CD4-positive, alpha-beta memory T cell (primary cell): Measurements from ENCODE around the gene MIPEP. TPM values are rescaled to one million over a fixed set of nuclear protein-coding genes. Genes with fewer than 3 reads are reported as not detected.
A peak's percentile ranks its signal among the peaks of the same experiment; 100 is the strongest.

Experiments
- CTCF ChIA-PET: fragments of 350-600 bp; sonication (Branson Sonifier 250); formaldehyde crosslinking; loops from one replicate; lab custom pipeline; 2021; ENCODE audit warnings: inconsistent platforms; ENCODE audit not compliant: partially characterized antibody; lab: Charles Lee
- POLR2A ChIA-PET: fragments of 350-600 bp; sonication (Branson Sonifier 250); formaldehyde crosslinking; loops from one replicate; lab custom pipeline; 2021; ENCODE audit not compliant: partially characterized antibody; lab: Charles Lee
- DNase-seq, 5 donors: peaks; one replicate each; pipeline versions ENCODE4 v3.0.0 to v3.0.0-alpha.2; 2020 to 2022; ENCODE audit warnings: mixed read lengths in 1 of 5
- H3K27ac ChIP-seq: one replicate; pipeline ENCODE4 v1.7.0; 2013; ENCODE audit warnings: low read depth, low read length
- H3K27me3 ChIP-seq: 2 replicates; pipeline ENCODE4 v1.7.0; 2013; ENCODE audit warnings: mild to moderate bottlenecking, low read length, moderate library complexity; ENCODE audit not compliant: insufficient read depth
- H3K36me3 ChIP-seq: 2 replicates; pipeline ENCODE4 v1.7.0; 2013; ENCODE audit warnings: mild to moderate bottlenecking, low read length, moderate library complexity; ENCODE audit not compliant: insufficient read depth
- H3K4me1 ChIP-seq: 2 replicates; pipeline ENCODE4 v1.7.0; 2013; ENCODE audit warnings: mild to moderate bottlenecking, low read length, moderate library complexity; ENCODE audit not compliant: insufficient read depth
- H3K4me3 ChIP-seq, 2 donors: one replicate each; pipeline ENCODE4 v1.7.0; 2013; ENCODE audit warnings: low read length in 2 of 2, mild to moderate bottlenecking in 1 of 2
- H3K9me3 ChIP-seq, 2 donors: one replicate each; pipeline ENCODE4 v1.7.0; 2013; ENCODE audit warnings: low read length in 2 of 2, control low read depth in 1 of 2; ENCODE audit not compliant: control insufficient read depth in 1 of 2
- H3K27ac Mint-ChIP-seq, 7 donors: one replicate each; pipeline ENCODE4 v1.8.0; 2020 to 2021; ENCODE audit warnings: mixed read lengths in 7 of 7, mild to moderate bottlenecking in 6 of 7, inconsistent platforms in 3 of 7, moderate library complexity in 3 of 7
- H3K27me3 Mint-ChIP-seq, 2 donors: one replicate each; pipeline ENCODE4 v1.8.0; 2020 to 2021; ENCODE audit warnings: mixed read lengths in 2 of 2
- H3K36me3 Mint-ChIP-seq, 2 donors: one replicate each; pipeline ENCODE4 v1.8.0; 2020 to 2021; ENCODE audit warnings: mixed read lengths in 2 of 2, inconsistent platforms in 1 of 2, mild to moderate bottlenecking in 1 of 2
- H3K4me1 Mint-ChIP-seq, 4 donors: one replicate each; pipeline ENCODE4 v1.8.0; 2020 to 2021; ENCODE audit warnings: mixed read lengths in 4 of 4, mild to moderate bottlenecking in 1 of 4
- H3K4me3 Mint-ChIP-seq, 8 donors: one replicate each; pipeline ENCODE4 v1.8.0; 2020 to 2021; ENCODE audit warnings: mixed read lengths in 8 of 8, mild to moderate bottlenecking in 7 of 8, moderate library complexity in 6 of 8, inconsistent platforms in 3 of 8
- H3K9me3 Mint-ChIP-seq, 8 donors: one replicate each; pipeline ENCODE4 v1.8.0; 2020 to 2021; ENCODE audit warnings: mixed read lengths in 8 of 8, mild to moderate bottlenecking in 5 of 8, inconsistent platforms in 3 of 8, moderate library complexity in 1 of 8
- intact Hi-C: fragments of 100-400 bp; cut with micrococcal nuclease; formaldehyde crosslinking; loops from one replicate; pipeline ENCODE4 v1.15.1; 2023
- polyA plus RNA-seq, 2 donors: library from polyadenylated mRNA; unstranded; fragments of 300-500 nt; fragmentation: Illumina TruSeq; gene quantifications; one replicate each; pipeline ENCODE4 v1.2.3, GENCODE V29; 2021
- total RNA-seq, 2 experiments: library from RNA; stranded (reverse); gene quantifications; one replicate each; pipeline ENCODE4 v1.2.3, GENCODE V29; 2021

The MIPEP gene
- total and polyA plus RNA-seq, 4 experiments from 2014 or later: 8.8 to 16.4 (median 12.2) TPM

DNA sequence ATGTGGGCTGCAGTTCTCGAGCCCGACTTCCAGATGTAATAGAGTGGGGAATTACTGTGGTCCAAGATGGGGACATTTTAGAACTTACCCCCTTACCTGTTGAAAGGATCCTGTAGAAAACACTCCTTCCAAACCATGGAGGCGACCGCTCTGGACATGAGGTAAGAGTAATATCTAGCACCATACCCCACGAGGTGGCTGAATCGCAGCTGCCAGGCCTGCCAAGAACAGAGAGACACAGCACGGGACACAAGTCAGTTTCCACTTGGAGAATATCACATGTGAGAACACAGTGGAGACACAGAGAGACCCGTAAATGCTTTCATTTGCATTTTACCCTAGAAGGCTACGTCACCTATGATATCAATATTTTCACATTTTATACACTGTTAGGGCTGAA is 129.2 kb downstream of the MIPEP start:
- H3K27me3 Mint-ChIP-seq: no peaks in the 10 kb centered on the region
- ChIA-PET CTCF (no interaction called here), POLR2A (no interaction called here)
- peaks cover 5% of the 10 kb centered on the region for H3K4me1 ChIP-seq
- H3K4me1 Mint-ChIP-seq: peaks cover 4 to 13% (median 4%) of the 10 kb centered on the region in 4 donors
- no peaks in the 10 kb centered on the region for H3K9me3 ChIP-seq
- DNase-seq: no peak
- H3K27ac Mint-ChIP-seq: no peak overlapping the region
- intact Hi-C loops: loop anchor here (10.0 kb wide), 1 partner anchor 185 kb away; the partner anchor contains the start of gene TNFRSF19
- H3K4me3 Mint-ChIP-seq: no peak overlapping the region
- H3K36me3 Mint-ChIP-seq: peaks cover 7 to 12% of the 10 kb centered on the region in 2 donors
- H3K27me3 ChIP-seq: no peaks in the 10 kb centered on the region
- no peak overlapping the region for H3K27ac ChIP-seq
- no peak overlapping the region for H3K4me3 ChIP-seq
- H3K9me3 Mint-ChIP-seq: peaks cover 0 to 2% (median 0%) of the 10 kb centered on the region in 8 donors
- H3K36me3 ChIP-seq: no peaks in the 10 kb centered on the region

DNA sequence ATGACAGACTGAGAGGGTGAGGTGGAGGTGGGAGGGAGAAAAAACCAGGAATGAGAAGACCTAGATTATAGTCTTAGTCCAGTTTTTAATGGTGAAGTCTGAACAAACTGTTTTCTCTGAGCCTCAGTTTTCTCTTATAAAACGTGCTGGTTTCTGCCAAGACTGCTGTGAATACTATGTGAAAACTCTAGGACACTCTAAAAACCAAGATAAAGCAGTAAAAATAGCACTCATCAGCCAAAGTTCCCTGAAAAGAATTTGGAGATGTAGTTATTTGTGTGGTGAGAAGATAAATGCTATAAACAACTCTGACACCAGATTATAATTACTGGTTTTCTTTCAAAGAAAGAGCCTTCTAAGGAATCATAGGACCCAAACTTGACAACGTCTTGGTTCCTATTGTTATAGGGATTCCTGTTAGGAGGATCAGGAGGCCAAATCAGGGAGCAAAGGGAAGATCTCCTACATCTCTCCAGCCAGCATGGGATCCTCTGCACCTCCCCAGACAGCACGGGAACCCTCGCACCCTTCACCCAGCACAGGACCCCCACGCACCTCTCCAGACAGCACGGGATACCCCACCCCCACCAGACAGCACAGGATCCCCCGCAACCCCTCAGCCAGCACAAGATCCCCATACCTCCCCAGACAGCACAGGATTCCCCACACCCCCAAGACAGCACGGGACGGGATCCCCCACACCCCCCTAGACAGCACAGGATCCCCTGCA is 130.2 kb downstream of the MIPEP start:
- intact Hi-C loops: loop anchor here (10.0 kb wide), 1 partner anchor 184 kb away; the partner anchor contains the start of gene TNFRSF19
- H3K27ac ChIP-seq: no peak overlapping the region
- H3K36me3 Mint-ChIP-seq: peaks cover 7 to 15% of the 10 kb centered on the region in 2 donors
- H3K27me3 ChIP-seq: no peaks in the 10 kb centered on the region
- peaks cover 12% of the 10 kb centered on the region for H3K4me1 ChIP-seq
- no peak overlapping the region for H3K4me3 ChIP-seq
- peaks cover 8 to 24% (median 11%) of the 10 kb centered on the region in 4 donors for H3K4me1 Mint-ChIP-seq
- no peaks in the 10 kb centered on the region for H3K27me3 Mint-ChIP-seq
- peaks cover 0 to 2% (median 0%) of the 10 kb centered on the region in 8 donors for H3K9me3 Mint-ChIP-seq
- H3K36me3 ChIP-seq: no peaks in the 10 kb centered on the region
- H3K27ac Mint-ChIP-seq: peak overlapping the region in 4 of 7 donors; percentile 8 to 70 (median 40)
- POLR2A ChIA-PET: no interaction called here
- H3K4me3 Mint-ChIP-seq: no peak overlapping the region
- H3K9me3 ChIP-seq: no peaks in the 10 kb centered on the region
- no peak for DNase-seq
- CTCF ChIA-PET: interaction anchor here (1.3 kb wide), 1 partner anchor 19 kb away, joined by 3 read pairs; no protein-coding TSS in a partner anchor

DNA sequence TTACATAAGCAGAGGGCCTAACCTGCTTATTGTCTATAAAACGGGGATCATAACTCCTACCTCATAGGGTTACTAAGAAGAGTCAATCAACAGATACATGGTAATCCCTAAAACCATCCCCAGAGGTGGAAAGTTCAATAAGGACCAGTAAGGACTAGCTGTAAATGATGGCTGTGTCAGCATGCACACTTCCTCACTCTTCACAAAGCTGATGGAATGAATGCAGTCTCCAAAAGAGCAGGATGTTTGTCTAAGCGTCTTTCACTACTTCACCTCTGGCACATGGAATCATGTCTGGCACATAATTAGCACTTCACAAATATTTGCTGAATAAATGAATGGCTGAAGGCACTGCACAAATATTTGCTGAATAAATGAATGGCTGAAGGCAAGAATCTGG is 134.2 kb downstream of the MIPEP start:
- ChIA-PET POLR2A (interaction anchor here (0.9 kb wide), 1 partner anchor 10 kb away, joined by 3 read pairs; no protein-coding TSS in a partner anchor), CTCF (interaction anchor here (0.8 to 2.2 kb wide), 2 partner anchors 12 to 23 kb away, joined by 3 to 7 read pairs; no protein-coding TSS in a partner anchor)
- no peaks in the 10 kb centered on the region for H3K27me3 Mint-ChIP-seq
- Histone ChIP-seq H3K9me3 (no peaks in the 10 kb centered on the region), H3K4me3 (no peak overlapping the region), H3K36me3 (no peaks in the 10 kb centered on the region), H3K27me3 (no peaks in the 10 kb centered on the region), H3K4me1 (peaks cover 30% of the 10 kb centered on the region), H3K27ac (peak overlapping the region; percentile 24)
- H3K4me1 Mint-ChIP-seq: peaks cover 16 to 50% (median 22%) of the 10 kb centered on the region in 4 donors
- peak overlapping the region; percentile 24 to 95 (median 79) for H3K27ac Mint-ChIP-seq
- no peak for DNase-seq
- peak overlapping the region; percentile 40 to 80 (median 52) for H3K4me3 Mint-ChIP-seq
- H3K9me3 Mint-ChIP-seq: peaks cover 0 to 2% (median 0%) of the 10 kb centered on the region in 8 donors
- peaks cover 7 to 21% of the 10 kb centered on the region in 2 donors for H3K36me3 Mint-ChIP-seq
- intact Hi-C loops: loop anchor here (1.0 to 10.0 kb wide), 2 partner anchors 12 to 180 kb away; partner anchors contain the start of gene TNFRSF19

DNA sequence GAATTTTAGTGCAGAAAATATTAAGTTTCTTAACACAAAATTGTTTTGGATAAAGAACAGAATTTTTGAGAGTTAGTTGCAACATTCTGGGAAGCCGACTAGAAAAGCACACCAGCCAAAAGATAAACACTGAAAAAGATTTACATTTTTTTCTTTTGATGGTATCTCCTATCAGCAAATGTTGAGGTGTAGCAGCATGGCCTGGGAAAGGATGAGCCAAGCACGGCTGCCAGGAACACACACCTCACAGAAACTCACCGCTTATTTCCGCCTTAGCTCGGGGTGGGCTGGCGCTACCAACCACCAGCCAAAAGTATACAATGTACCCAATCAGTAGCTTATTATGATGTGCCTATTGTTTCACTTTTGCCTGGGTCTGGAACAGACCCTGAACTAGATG is 134.7 kb downstream of the MIPEP start:
- H3K27me3 Mint-ChIP-seq: no peaks in the 10 kb centered on the region
- Histone ChIP-seq H3K9me3 (no peaks in the 10 kb centered on the region), H3K36me3 (no peaks in the 10 kb centered on the region), H3K4me1 (peaks cover 30% of the 10 kb centered on the region), H3K27ac (peak overlapping the region; percentile 24), H3K27me3 (no peaks in the 10 kb centered on the region), H3K4me3 (no peak overlapping the region)
- peaks cover 16 to 50% (median 23%) of the 10 kb centered on the region in 4 donors for H3K4me1 Mint-ChIP-seq
- DNase-seq: peak; percentile 36 to 61 (median 52)
- H3K4me3 Mint-ChIP-seq: peak overlapping the region; percentile 40 to 80 (median 52)
- peaks cover 7 to 26% of the 10 kb centered on the region in 2 donors for H3K36me3 Mint-ChIP-seq
- POLR2A ChIA-PET: interaction anchor here (0.9 kb wide), 1 partner anchor 10 kb away, joined by 3 read pairs; no protein-coding TSS in a partner anchor
- intact Hi-C loops: loop anchor here (1.0 to 10.0 kb wide), 2 partner anchors 11 to 180 kb away; partner anchors contain the start of gene TNFRSF19
- H3K27ac Mint-ChIP-seq: peak overlapping the region; percentile 43 to 95 (median 79)
- H3K9me3 Mint-ChIP-seq: peaks cover 0 to 2% (median 0%) of the 10 kb centered on the region in 8 donors
- CTCF ChIA-PET: interaction anchor here (0.8 to 2.2 kb wide), 2 partner anchors 11 to 24 kb away, joined by 3 to 7 read pairs; no protein-coding TSS in a partner anchor

DNA sequence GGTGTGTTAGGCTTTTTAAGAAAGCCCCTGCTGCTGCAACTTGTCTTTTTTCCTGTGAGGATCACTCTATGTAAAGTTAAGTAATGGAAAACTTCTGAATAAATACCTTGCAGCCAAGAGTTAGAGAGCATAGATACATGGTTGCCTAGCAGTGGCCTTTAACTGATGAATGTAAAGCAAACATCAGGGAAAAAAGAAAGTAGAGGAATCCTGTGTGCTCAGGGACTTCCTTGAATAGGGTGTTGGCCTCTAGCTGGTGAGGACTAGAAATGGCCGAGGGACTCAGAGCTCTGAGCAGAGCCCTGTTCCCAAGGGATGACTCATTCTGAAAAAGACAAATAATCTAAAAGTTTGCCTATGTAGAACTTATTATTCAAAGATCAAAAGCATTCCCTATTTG is 135.7 kb downstream of the MIPEP start:
- Mint-ChIP-seq H3K36me3 (peaks cover 1 to 21% of the 10 kb centered on the region in 2 donors), H3K4me3 (peak overlapping the region in 2 of 8 donors; percentile 23 to 29), H3K27me3 (no peaks in the 10 kb centered on the region), H3K9me3 (no peaks in the 10 kb centered on the region), H3K27ac (peak overlapping the region in 5 of 7 donors; percentile 36 to 86 (median 58)), H3K4me1 (peaks cover 16 to 50% (median 23%) of the 10 kb centered on the region in 4 donors)
- Histone ChIP-seq H3K9me3 (no peaks in the 10 kb centered on the region), H3K4me3 (no peak overlapping the region), H3K36me3 (no peaks in the 10 kb centered on the region), H3K27me3 (no peaks in the 10 kb centered on the region), H3K4me1 (peaks cover 30% of the 10 kb centered on the region), H3K27ac (no peak overlapping the region)
- intact Hi-C loops: loop anchor here (10.0 kb wide), 1 partner anchor 179 kb away; the partner anchor contains the start of gene TNFRSF19
- CTCF ChIA-PET: no interaction called here
- POLR2A ChIA-PET: no interaction called here
- no peak for DNase-seq

DNA sequence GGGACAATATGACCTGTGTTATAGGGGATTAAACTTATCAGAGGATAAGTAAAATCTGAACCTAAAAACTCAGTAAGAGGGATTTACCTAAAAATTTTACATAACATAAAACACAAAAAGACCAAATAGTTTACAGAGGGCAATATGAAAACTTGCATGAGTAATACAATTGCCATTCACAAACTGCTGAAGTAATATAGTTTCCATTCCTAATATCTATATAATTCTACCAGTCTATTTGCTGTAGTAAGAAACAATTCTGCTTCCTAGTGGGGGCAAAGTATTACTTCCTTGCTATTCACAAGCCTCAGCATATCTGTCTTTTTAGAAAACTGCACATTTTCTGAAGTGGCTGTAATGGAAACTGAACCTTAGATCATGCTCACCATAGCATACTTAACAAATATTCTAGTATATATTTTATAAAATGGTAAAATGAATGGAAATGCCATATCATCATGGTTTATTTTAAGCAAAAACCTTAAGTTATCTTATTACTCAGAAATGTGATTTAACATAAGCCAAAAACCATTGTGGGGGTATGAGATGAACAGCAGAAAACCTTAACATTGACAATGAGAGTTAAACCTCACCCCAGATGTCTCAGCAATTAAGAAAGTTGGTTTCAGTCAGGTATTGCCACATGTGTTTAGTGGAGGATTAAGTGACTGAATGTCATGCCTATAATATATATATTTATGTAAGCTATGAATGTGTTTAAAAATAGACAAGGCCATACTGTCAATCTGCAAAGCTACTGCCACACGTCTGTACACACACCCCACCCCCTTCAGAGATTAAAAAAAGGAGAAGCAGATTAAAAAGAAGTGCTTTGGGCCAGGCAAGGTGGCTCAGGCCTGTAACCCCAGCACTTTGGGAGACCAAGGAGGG is 136.8 kb downstream of the MIPEP start:
- no peak overlapping the region for H3K4me3 Mint-ChIP-seq
- H3K36me3 ChIP-seq: no peaks in the 10 kb centered on the region
- no peak overlapping the region for H3K27ac ChIP-seq
- H3K4me3 ChIP-seq: no peak overlapping the region
- POLR2A ChIA-PET: no interaction called here
- intact Hi-C loops: loop anchor here (10.0 kb wide), 1 partner anchor 178 kb away; the partner anchor contains the start of gene TNFRSF19
- CTCF ChIA-PET: no interaction called here
- DNase-seq: no peak
- no peaks in the 10 kb centered on the region for H3K9me3 Mint-ChIP-seq
- no peaks in the 10 kb centered on the region for H3K9me3 ChIP-seq
- no peaks in the 10 kb centered on the region for H3K27me3 Mint-ChIP-seq
- H3K4me1 ChIP-seq: peaks cover 30% of the 10 kb centered on the region
- peaks cover 16 to 42% (median 23%) of the 10 kb centered on the region in 4 donors for H3K4me1 Mint-ChIP-seq
- H3K27ac Mint-ChIP-seq: peak overlapping the region in 4 of 7 donors; percentile 22 to 72 (median 42)
- H3K36me3 Mint-ChIP-seq: peaks cover 1 to 21% of the 10 kb centered on the region in 2 donors
- no peaks in the 10 kb centered on the region for H3K27me3 ChIP-seq
